T-helper 2 cell treated with Interferon-gamma antibody and Interleukin-4, amounts not matched to agents 5 μg/mL and 100 μg/mL, for 36 hours (primary cell): ENCODE measurements around the gene B4GAT1.

Source experiments
- DNase-seq: peaks from one replicate; pipeline ENCODE4 v3.0.0; 2021; ENCODE audit warnings: low spot score
- H3K27ac Mint-ChIP-seq: one replicate; pipeline ENCODE4 v1.8.0; 2021; ENCODE audit warnings: mild to moderate bottlenecking, mixed read lengths
- H3K27me3 Mint-ChIP-seq: one replicate; pipeline ENCODE4 v1.8.0; 2021; ENCODE audit warnings: low read depth, mixed read lengths
- H3K36me3 Mint-ChIP-seq: one replicate; pipeline ENCODE4 v1.8.0; 2021; ENCODE audit warnings: low read depth, mixed read lengths
- H3K4me1 Mint-ChIP-seq: one replicate; pipeline ENCODE4 v1.8.0; 2021; ENCODE audit warnings: low read depth, mixed read lengths
- H3K4me3 Mint-ChIP-seq: one replicate; pipeline ENCODE4 v1.8.0; 2022; ENCODE audit warnings: mild to moderate bottlenecking, moderate library complexity, mixed read lengths
- H3K9me3 Mint-ChIP-seq: one replicate; pipeline ENCODE4 v1.8.0; 2021; ENCODE audit warnings: mixed read lengths

Gene B4GAT1

DNA sequence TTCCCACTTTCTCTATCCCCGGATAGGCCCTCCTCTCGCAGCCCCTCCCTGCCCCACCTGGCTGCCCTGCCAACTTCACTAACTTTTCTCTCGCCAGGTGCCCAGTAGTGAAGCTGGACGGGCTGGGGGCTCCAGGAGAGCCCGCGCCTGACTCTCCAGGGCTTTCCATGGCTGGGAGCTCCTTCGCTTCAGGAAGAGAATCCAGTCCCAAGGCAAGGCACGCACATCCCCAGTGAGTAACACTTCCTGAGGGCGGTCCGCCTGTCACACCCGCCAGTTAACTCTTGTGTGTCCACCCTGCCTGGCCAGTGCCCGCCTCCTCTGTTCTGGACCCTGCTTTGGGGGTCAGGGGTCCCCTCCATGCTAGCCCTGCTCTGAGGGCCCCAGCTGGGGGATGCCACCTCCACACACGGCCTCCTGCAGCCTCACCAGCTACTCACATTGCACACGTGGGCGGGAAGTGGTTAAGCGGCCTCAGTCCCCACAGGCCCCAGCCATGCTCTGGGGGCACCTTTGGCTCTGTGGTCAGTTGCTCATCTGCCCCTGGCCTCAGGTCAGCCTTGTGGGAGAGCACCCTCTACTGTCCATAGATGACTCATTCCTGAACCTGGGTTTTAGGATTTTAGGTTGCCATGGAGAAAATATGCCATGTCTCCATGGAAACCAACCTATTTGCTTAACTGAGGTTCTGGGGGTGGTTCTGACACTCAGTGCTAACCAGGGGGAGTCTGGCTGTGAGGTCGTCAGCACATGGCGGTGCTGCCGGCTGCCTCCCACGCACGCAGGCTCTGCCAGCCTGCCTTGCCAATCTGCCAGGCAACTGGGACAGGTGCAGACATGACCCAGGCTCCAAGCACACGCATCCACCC lies 11.0 kb downstream of the B4GAT1 start, which contains the start of gene RIN1:
Gene RIN1 (minus strand): TSS at position 201 of the 869 bp plus-strand sequence. CDS start 32 bp downstream, at position 169.
- Mint-ChIP-seq H3K4me1 (peaks cover 12% of the 10 kb centered on the region), H3K27ac (no peak within 1 kb of the TSS), H3K4me3 (peak within 1 kb of the TSS; percentile 54), H3K36me3 (peaks cover 9% of the 10 kb centered on the region), H3K27me3 (no peaks in the 10 kb centered on the region), H3K9me3 (no peaks in the 10 kb centered on the region)
- DNase-seq = peak; percentile 76

- DNase-seq = no peak
- peaks cover 12% of the 10 kb centered on the region for H3K4me1 Mint-ChIP-seq
- no peak overlapping the region for H3K4me3 Mint-ChIP-seq
- H3K27ac Mint-ChIP-seq = no peak overlapping the region
- H3K36me3 Mint-ChIP-seq = peaks cover 6% of the 10 kb centered on the region
- H3K27me3 Mint-ChIP-seq = no peaks in the 10 kb centered on the region
- no peaks in the 10 kb centered on the region for H3K9me3 Mint-ChIP-seq
Observed at GRCh38 chr11:66335531-66336233, 11.7 kb downstream of the B4GAT1 start.

- Mint-ChIP-seq H3K36me3 (peaks cover 6% of the 10 kb centered on the region), H3K27me3 (no peaks in the 10 kb centered on the region), H3K27ac (no peak overlapping the region), H3K4me1 (peaks cover 12% of the 10 kb centered on the region), H3K4me3 (no peak overlapping the region), H3K9me3 (no peaks in the 10 kb centered on the region)
- no peak for DNase-seq
Observed at GRCh38 chr11:66334605-66335442, 12.6 kb downstream of the B4GAT1 start.

- Mint-ChIP-seq H3K4me1 (peaks cover 12% of the 10 kb centered on the region), H3K27me3 (no peaks in the 10 kb centered on the region), H3K4me3 (no peak overlapping the region), H3K27ac (no peak overlapping the region), H3K9me3 (no peaks in the 10 kb centered on the region), H3K36me3 (peaks cover 6% of the 10 kb centered on the region)
- DNase-seq = no peak
Observed at GRCh38 chr11:66333896-66334604, 13.4 kb downstream of the B4GAT1 start.

- Mint-ChIP-seq H3K4me1 (peaks cover 15% of the 10 kb centered on the region), H3K27ac (no peak overlapping the region), H3K27me3 (no peaks in the 10 kb centered on the region), H3K4me3 (no peak overlapping the region), H3K36me3 (peaks cover 2% of the 10 kb centered on the region), H3K9me3 (no peaks in the 10 kb centered on the region)
- DNase-seq = no peak
Observed at GRCh38 chr11:66333220-66333877, 14.1 kb downstream of the B4GAT1 start.

GRCh38 chr11:66332371-66333219 lies 14.8 kb downstream of the B4GAT1 start:
- Mint-ChIP-seq H3K9me3 (no peaks in the 10 kb centered on the region), H3K4me3 (no peak overlapping the region), H3K27ac (no peak overlapping the region), H3K27me3 (no peaks in the 10 kb centered on the region), H3K36me3 (peaks cover 2% of the 10 kb centered on the region), H3K4me1 (peaks cover 23% of the 10 kb centered on the region)
- DNase-seq = no peak

DNA sequence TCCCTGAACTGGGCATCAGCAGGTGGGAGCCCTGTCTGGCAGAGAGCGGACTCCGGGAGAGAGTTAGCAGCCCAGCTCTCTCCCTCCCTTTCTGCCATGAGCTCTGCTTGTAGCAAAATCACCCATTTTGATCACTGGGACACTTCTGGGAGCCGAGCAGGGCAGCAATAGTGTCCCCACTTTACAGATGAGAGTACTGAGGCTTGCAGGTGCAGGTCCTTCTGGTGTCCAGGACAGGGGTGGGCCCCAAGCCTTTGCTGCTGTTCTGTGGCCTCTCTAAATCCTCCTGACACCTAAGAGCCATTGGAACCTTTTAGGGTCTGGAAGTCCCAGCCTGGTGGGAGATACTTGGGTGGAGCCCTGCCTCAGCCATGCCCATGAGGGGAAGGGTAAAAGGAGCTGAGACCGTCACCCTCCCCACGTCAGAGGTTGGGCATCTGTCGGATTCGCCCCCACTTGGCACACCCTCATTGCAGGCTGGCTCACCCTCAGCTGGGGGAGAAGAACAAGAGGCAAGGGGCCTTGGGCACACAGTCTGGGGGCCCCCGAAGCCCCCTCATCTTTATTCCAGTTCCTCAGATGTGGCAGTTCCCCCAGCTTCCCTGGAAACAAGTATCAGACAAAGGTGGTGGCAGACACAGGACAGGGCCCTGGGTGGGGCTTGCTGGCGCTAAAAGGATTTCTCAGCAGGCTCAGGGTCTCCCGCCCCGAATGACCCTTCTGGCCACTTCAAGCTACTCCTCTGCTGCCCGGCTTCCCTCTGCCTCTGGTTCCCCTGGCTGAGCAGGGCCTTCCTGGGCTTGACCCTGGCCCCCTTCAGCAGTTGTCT lies 15.7 kb downstream of the B4GAT1 start:
- Mint-ChIP-seq H3K36me3 (no peaks in the 10 kb centered on the region), H3K27me3 (no peaks in the 10 kb centered on the region), H3K4me3 (no peak overlapping the region), H3K27ac (no peak overlapping the region), H3K4me1 (peaks cover 22% of the 10 kb centered on the region), H3K9me3 (no peaks in the 10 kb centered on the region)
- DNase-seq = no peak

DNA sequence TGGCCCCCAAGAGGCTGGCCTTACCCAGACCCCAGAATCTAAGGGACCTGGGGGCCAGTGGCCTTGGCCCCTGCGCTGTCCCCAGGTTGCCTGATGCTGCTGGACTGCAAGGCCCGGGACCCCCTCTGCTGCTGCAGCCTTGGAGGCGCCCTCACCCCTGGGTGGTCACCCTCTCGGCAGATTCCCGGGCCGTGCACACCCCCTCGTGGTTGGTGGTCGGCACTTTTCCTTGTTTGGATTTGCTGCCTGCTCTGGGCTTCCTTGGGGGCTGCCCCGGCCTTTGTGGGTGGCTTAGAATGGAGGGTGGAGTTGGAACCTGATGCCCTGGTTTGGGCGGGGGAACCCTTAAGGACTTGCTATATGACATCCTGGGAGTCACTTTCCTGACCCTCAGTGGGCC lies 16.5 kb downstream of the B4GAT1 start:
- H3K9me3 Mint-ChIP-seq = no peaks in the 10 kb centered on the region
- no peak overlapping the region for H3K27ac Mint-ChIP-seq
- H3K4me1 Mint-ChIP-seq = peaks cover 18% of the 10 kb centered on the region
- H3K36me3 Mint-ChIP-seq = no peaks in the 10 kb centered on the region
- H3K27me3 Mint-ChIP-seq = no peaks in the 10 kb centered on the region
- H3K4me3 Mint-ChIP-seq = no peak overlapping the region
- no peak for DNase-seq

GRCh38 chr11:66329165-66329673 lies 18.2 kb downstream of the B4GAT1 start:
- Mint-ChIP-seq H3K27me3 (no peaks in the 10 kb centered on the region), H3K4me1 (peaks cover 20% of the 10 kb centered on the region), H3K27ac (no peak overlapping the region), H3K36me3 (no peaks in the 10 kb centered on the region), H3K4me3 (no peak overlapping the region), H3K9me3 (no peaks in the 10 kb centered on the region)
- no peak for DNase-seq

GRCh38 chr11:66328302-66329144 lies 18.9 kb downstream of the B4GAT1 start:
- Mint-ChIP-seq H3K4me1 (peaks cover 20% of the 10 kb centered on the region), H3K36me3 (no peaks in the 10 kb centered on the region), H3K27ac (peak overlapping the region; percentile 62), H3K4me3 (peak overlapping the region; percentile 55), H3K9me3 (no peaks in the 10 kb centered on the region), H3K27me3 (no peaks in the 10 kb centered on the region)
- peak; percentile 79 for DNase-seq

DNA sequence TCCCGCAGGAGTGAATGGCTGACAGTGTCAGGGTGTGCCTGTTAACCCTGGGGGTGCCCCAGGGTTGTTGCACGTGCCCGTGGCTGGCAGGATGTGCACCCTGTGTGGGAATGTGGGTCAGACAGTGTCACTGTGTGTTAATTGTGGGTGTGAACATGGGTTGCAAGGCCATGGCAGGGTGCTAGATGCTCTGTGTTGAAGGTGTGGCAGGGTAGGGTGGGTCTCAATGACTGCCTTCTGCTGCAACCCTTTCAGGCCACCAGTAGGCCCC lies 19.5 kb downstream of the B4GAT1 start:
- Mint-ChIP-seq H3K27me3 (no peaks in the 10 kb centered on the region), H3K36me3 (no peaks in the 10 kb centered on the region), H3K4me3 (no peak overlapping the region), H3K27ac (peak overlapping the region; percentile 62), H3K4me1 (peaks cover 20% of the 10 kb centered on the region), H3K9me3 (no peaks in the 10 kb centered on the region)
- no peak for DNase-seq
